ENCODE data around the gene KIF5C. TPM values are rescaled to one million over a fixed set of nuclear protein-coding genes. Genes with fewer than 3 reads are reported as not detected.
A peak's percentile ranks its signal among the peaks of the same experiment; 100 is the strongest.
"Not testable (repeated sequence)": the region's sequence is repeated elsewhere in the genome, so short reads cannot be mapped to it uniquely, and the experiment has no call there.

The KIF5C gene
- total RNA-seq, 1 donor from 2014 or later = 6.9 TPM

GRCh38 chr2:148970385-148970784 is 95.4 kb downstream of the KIF5C start:
- H3K4me3 ChIP-seq (ENCODE audit: low read depth, low read length) = no peak overlapping the region
- no peak for DNase-seq (ENCODE audit: low read depth)
- no peak for TF ChIP-seq CTCF (conservative IDR thresholded peaks at IDR 0.05; ENCODE audit: low read depth, low read length)

GRCh38 chr2:148971547-148971946 is 96.5 kb downstream of the KIF5C start:
- no peak overlapping the region for H3K4me3 ChIP-seq (ENCODE audit: low read depth, low read length)
- no peak for TF ChIP-seq CTCF (conservative IDR thresholded peaks at IDR 0.05; ENCODE audit: low read depth, low read length)
- no peak for DNase-seq (ENCODE audit: low read depth)

- H3K4me3 ChIP-seq (ENCODE audit: low read depth, low read length) = no peak overlapping the region
- no peak for TF ChIP-seq CTCF (conservative IDR thresholded peaks at IDR 0.05; ENCODE audit: low read depth, low read length)
- DNase-seq (ENCODE audit: low read depth) = no peak
Observed at GRCh38 chr2:148974095-148974494, 99.1 kb downstream of the KIF5C start.

GRCh38 chr2:148978026-148978685 is 103.1 kb downstream of the KIF5C start:
- TF ChIP-seq CTCF (conservative IDR thresholded peaks at IDR 0.05; ENCODE audit: low read depth, low read length) = peak; percentile 21
- H3K4me3 ChIP-seq (ENCODE audit: low read depth, low read length) = no peak overlapping the region
- no peak for DNase-seq (ENCODE audit: low read depth)

GRCh38 chr2:148978706-148979105 is 103.7 kb downstream of the KIF5C start:
- no peak for DNase-seq (ENCODE audit: low read depth)
- H3K4me3 ChIP-seq (ENCODE audit: low read depth, low read length) = no peak overlapping the region
- TF ChIP-seq CTCF (conservative IDR thresholded peaks at IDR 0.05; ENCODE audit: low read depth, low read length) = no peak

GRCh38 chr2:148979164-148979918 is 104.3 kb downstream of the KIF5C start:
- H3K4me3 ChIP-seq (ENCODE audit: low read depth, low read length) = no peak overlapping the region
- no peak for DNase-seq (ENCODE audit: low read depth)
- TF ChIP-seq CTCF (conservative IDR thresholded peaks at IDR 0.05; ENCODE audit: low read depth, low read length) = no peak

- no peak for DNase-seq (ENCODE audit: low read depth)
- H3K4me3 ChIP-seq (ENCODE audit: low read depth, low read length) = no peak overlapping the region
- no peak for TF ChIP-seq CTCF (conservative IDR thresholded peaks at IDR 0.05; ENCODE audit: low read depth, low read length)
Observed at GRCh38 chr2:148979919-148980277, 104.9 kb downstream of the KIF5C start.

GRCh38 chr2:148980496-148980895 is 105.5 kb downstream of the KIF5C start:
- not testable (repeated sequence) for DNase-seq (ENCODE audit: low read depth); H3K4me3 ChIP-seq (ENCODE audit: low read depth, low read length)

Measured in epithelial cell of proximal tubule (primary cell).